Duodenal mucosa (tissue), 2 donors: ENCODE results near the gene CCDC6.
"Not testable (repeated sequence)": the region's sequence is repeated elsewhere in the genome, so short reads cannot be mapped to it uniquely, and the experiment has no call there.

ENCODE experiments used
- H3K27ac ChIP-seq: one replicate; pipeline ENCODE4 v1.7.0; 2013; ENCODE audit warnings: low read depth, low read length
- H3K27me3 ChIP-seq, 2 donors: one replicate each; pipeline ENCODE4 v1.7.0; 2013; ENCODE audit warnings: low read length in 2 of 2, control low read depth in 1 of 2; ENCODE audit not compliant: insufficient read depth in 2 of 2, control insufficient read depth in 1 of 2
- H3K36me3 ChIP-seq, 2 donors: one replicate each; pipeline ENCODE4 v1.7.0; 2013; ENCODE audit warnings: low read length in 2 of 2, control low read depth in 1 of 2; ENCODE audit not compliant: insufficient read depth in 2 of 2, control insufficient read depth in 1 of 2
- H3K4me1 ChIP-seq, 2 donors: one replicate each; pipeline ENCODE4 v1.7.0; 2013; ENCODE audit warnings: low read length in 2 of 2, control low read depth in 1 of 2; ENCODE audit not compliant: insufficient read depth in 2 of 2, control insufficient read depth in 1 of 2
- H3K4me3 ChIP-seq, 2 donors: one replicate each; pipeline ENCODE4 v1.7.0; 2013; ENCODE audit warnings: low read length in 2 of 2, low read depth in 1 of 2
- H3K9ac ChIP-seq, 2 donors: one replicate each; pipeline ENCODE4 v1.7.0; 2013; ENCODE audit warnings: low read length in 2 of 2, low read depth in 1 of 2
- H3K9me3 ChIP-seq, 2 donors: one replicate each; pipeline ENCODE4 v1.7.0; 2013; ENCODE audit warnings: low read length in 2 of 2, control low read depth in 1 of 2; ENCODE audit not compliant: control insufficient read depth in 1 of 2

Gene CCDC6

GRCh38 chr10:59752278-59752940 is 153.9 kb downstream of the CCDC6 start:
- H3K9ac ChIP-seq: no peak overlapping the region
- H3K27ac ChIP-seq: no peak overlapping the region
- no peak overlapping the region for H3K4me3 ChIP-seq

GRCh38 chr10:59750155-59750945 is 156.0 kb downstream of the CCDC6 start:
- Histone ChIP-seq H3K9me3 (no peaks in the 10 kb centered on the region), H3K27ac (no peak overlapping the region), H3K36me3 (no peaks in the 10 kb centered on the region), H3K4me1 (no peaks in the 10 kb centered on the region), H3K27me3 (no peaks in the 10 kb centered on the region), H3K9ac (no peak overlapping the region), H3K4me3 (no peak overlapping the region)

More at GRCh38 chr10:59752278-59752940, 153.9 kb downstream of the CCDC6 start:
- H3K36me3 ChIP-seq: no peaks in the 10 kb centered on the region
- H3K27me3 ChIP-seq: no peaks in the 10 kb centered on the region
- H3K9me3 ChIP-seq: no peaks in the 10 kb centered on the region
- H3K4me1 ChIP-seq: no peaks in the 10 kb centered on the region

GRCh38 chr10:59748834-59749233 is 157.5 kb downstream of the CCDC6 start:
- no peaks in the 10 kb centered on the region for H3K36me3 ChIP-seq
- H3K27ac ChIP-seq: no peak overlapping the region
- H3K4me3 ChIP-seq: no peak overlapping the region
- H3K4me1 ChIP-seq: no peaks in the 10 kb centered on the region
- H3K9ac ChIP-seq: no peak overlapping the region
- no peaks in the 10 kb centered on the region for H3K9me3 ChIP-seq
- no peaks in the 10 kb centered on the region for H3K27me3 ChIP-seq

GRCh38 chr10:59745163-59745650 is 161.1 kb downstream of the CCDC6 start:
- Histone ChIP-seq H3K4me3 (no peak overlapping the region), H3K27me3 (no peaks in the 10 kb centered on the region), H3K9ac (no peak overlapping the region), H3K9me3 (no peaks in the 10 kb centered on the region), H3K27ac (no peak overlapping the region), H3K36me3 (no peaks in the 10 kb centered on the region), H3K4me1 (no peaks in the 10 kb centered on the region)

- H3K4me1 ChIP-seq, H3K27me3 ChIP-seq, H3K9ac ChIP-seq, H3K27ac ChIP-seq, H3K4me3 ChIP-seq, H3K36me3 ChIP-seq, H3K9me3 ChIP-seq: not testable (repeated sequence)
These were observed 161.6 kb downstream of the CCDC6 start for GRCh38 chr10:59744762-59745161.

- H3K36me3 ChIP-seq, H3K4me3 ChIP-seq, H3K27ac ChIP-seq, H3K9ac ChIP-seq, H3K4me1 ChIP-seq, H3K9me3 ChIP-seq, H3K27me3 ChIP-seq: not testable (repeated sequence)
These were observed 162.2 kb downstream of the CCDC6 start for GRCh38 chr10:59744156-59744555.

- no peaks in the 10 kb centered on the region for H3K36me3 ChIP-seq
- no peaks in the 10 kb centered on the region for H3K9me3 ChIP-seq
- H3K27me3 ChIP-seq: no peaks in the 10 kb centered on the region
- H3K27ac ChIP-seq: no peak overlapping the region
- no peaks in the 10 kb centered on the region for H3K4me1 ChIP-seq
- H3K4me3 ChIP-seq: no peak overlapping the region
- H3K9ac ChIP-seq: no peak overlapping the region
These were observed 164.8 kb downstream of the CCDC6 start for GRCh38 chr10:59741583-59741982.

GRCh38 chr10:59741048-59741447 is 165.3 kb downstream of the CCDC6 start:
- Histone ChIP-seq H3K9me3 (no peaks in the 10 kb centered on the region), H3K9ac (no peak overlapping the region), H3K27ac (no peak overlapping the region), H3K4me3 (no peak overlapping the region), H3K27me3 (no peaks in the 10 kb centered on the region), H3K36me3 (no peaks in the 10 kb centered on the region), H3K4me1 (no peaks in the 10 kb centered on the region)
